H1 (cell line): ENCODE results near the gene LRRC25. TPM values are rescaled to one million over a fixed set of nuclear protein-coding genes. Genes with fewer than 3 reads are reported as not detected.

Experiments
- CTCF ChIA-PET: fragments of 300-600 bp; sonication (Branson Sonifier 250); formaldehyde crosslinking; loops from one replicate; lab custom pipeline; 2021; ENCODE audit not compliant: partially characterized antibody; lab: Charles Lee
- POLR2A ChIA-PET: fragments of 300-600 bp; sonication (Branson Sonifier 250); formaldehyde crosslinking; loops from one replicate; lab custom pipeline; 2021; ENCODE audit warnings: inconsistent platforms; ENCODE audit not compliant: partially characterized antibody; lab: Charles Lee
- DNase-seq, 2 experiments: peaks; one replicate each; pipeline versions ENCODE4 v3.0.0 to v3.0.0-alpha.2; 2010 to 2022; ENCODE audit warnings: low spot score in 2 of 2, low read depth in 1 of 2, mixed read lengths in 1 of 2
- FAIRE-seq: peaks from 2 replicates; lab custom pipeline; 2011; peaks lifted over from hg19 to GRCh38; lab: Jason Lieb, UNC
- H2AFZ ChIP-seq: 2 replicates; pipeline ENCODE4 v1.8.1; 2012; ENCODE audit warnings: low read length, inconsistent platforms
- H2AK5ac ChIP-seq: 2 replicates; pipeline ENCODE4 v1.6.1; 2013; ENCODE audit warnings: low read depth, low read length
- H2BK120ac ChIP-seq: replicated peaks from 2 replicates; pipeline ENCODE3; 2013; ENCODE audit warnings: low read depth, low read length, inconsistent platforms
- H2BK12ac ChIP-seq: 2 replicates; pipeline ENCODE4 v1.6.1; 2013; ENCODE audit warnings: low read depth, low read length
- H2BK15ac ChIP-seq: 2 replicates; pipeline ENCODE4 v1.6.1; 2013; ENCODE audit warnings: low read length
- H2BK20ac ChIP-seq: 2 replicates; pipeline ENCODE4 v1.6.1; 2013; ENCODE audit warnings: low read length
- H2BK5ac ChIP-seq: 2 replicates; pipeline ENCODE4 v1.6.1; 2013; ENCODE audit warnings: low read depth, low read length
- H3K14ac ChIP-seq: 2 replicates; pipeline ENCODE4 v1.6.1; 2013; ENCODE audit warnings: inconsistent platforms; ENCODE audit not compliant: insufficient read length
- H3K18ac ChIP-seq: 2 replicates; pipeline ENCODE4 v1.6.1; 2013; ENCODE audit warnings: low read length; ENCODE audit errors: extremely low read depth
- H3K23ac ChIP-seq: 2 replicates; pipeline ENCODE4 v1.6.1; 2013; ENCODE audit warnings: inconsistent platforms; ENCODE audit not compliant: insufficient read length
- H3K23me2 ChIP-seq: 2 replicates; pipeline ENCODE4 v1.6.1; 2013; ENCODE audit warnings: low read depth, low read length
- H3K27ac ChIP-seq: 2 replicates; pipeline ENCODE4 v1.6.1; 2011; ENCODE audit warnings: low read depth, low read length, inconsistent platforms
- H3K27me3 ChIP-seq, 4 experiments: replicated peaks in 1 of 4; 1 replicate in 1 of 4; 2 replicates in 3 of 4; pipeline versions ENCODE4 v1.6.1 to v1.8.1; 2011 to 2013; ENCODE audit warnings: low read length in 3 of 4, mild to moderate bottlenecking in 3 of 4, inconsistent platforms in 2 of 4, mixed read lengths in 2 of 4, moderate library complexity in 1 of 4; ENCODE audit not compliant: control insufficient read depth in 3 of 4, insufficient read depth in 3 of 4; ENCODE audit errors: extremely low read depth in 1 of 4
- H3K36me3 ChIP-seq, 4 experiments: 2 replicates each; pipeline versions ENCODE4 v1.6.1 to v1.8.1; 2011 to 2013; ENCODE audit warnings: mild to moderate bottlenecking in 4 of 4, low read length in 3 of 4, moderate library complexity in 2 of 4, control low read depth in 1 of 4, inconsistent platforms in 1 of 4; ENCODE audit not compliant: insufficient read depth in 4 of 4, control insufficient read depth in 2 of 4
- H3K4ac ChIP-seq: replicated peaks from 2 replicates; pipeline ENCODE3; 2013; ENCODE audit warnings: low read length, low read depth, mixed read lengths, inconsistent platforms; ENCODE audit not compliant: insufficient read length
- H3K4me1 ChIP-seq, 4 experiments: replicated peaks in 1 of 4; 1 replicate in 1 of 4; 2 replicates in 3 of 4; pipeline versions ENCODE4 v1.6.1 to v1.8.1; 2011 to 2013; ENCODE audit warnings: low read length in 3 of 4, inconsistent platforms in 2 of 4, mixed read lengths in 1 of 4; ENCODE audit not compliant: insufficient read depth in 4 of 4, control insufficient read depth in 3 of 4
- H3K4me2 ChIP-seq, 2 experiments: 2 replicates each; pipeline versions ENCODE4 v1.6.1 to v1.8.1; 2011 to 2013; ENCODE audit warnings: low read depth in 2 of 2, low read length in 2 of 2, control low read depth in 1 of 2, inconsistent platforms in 1 of 2, mild to moderate bottlenecking in 1 of 2; ENCODE audit not compliant: insufficient read depth in 1 of 2
- H3K4me3 ChIP-seq, 4 experiments: fragments of 200-600, 300-600 bp in 1 of 4; sonication (generic), shearing (Covaris generic), sonication (Bioruptor Twin) in 1 of 4; 2 replicates each; pipeline versions ENCODE4 v1.5.1 to v1.8.1; 2011 to 2016; ENCODE audit warnings: low read length in 4 of 4, low read depth in 3 of 4, control low read depth in 2 of 4, inconsistent platforms in 2 of 4, mild to moderate bottlenecking in 2 of 4, mixed read lengths in 1 of 4, moderate library complexity in 1 of 4; ENCODE audit not compliant: insufficient read depth in 2 of 4; ENCODE audit errors: extremely low read depth in 1 of 4
- H3K56ac ChIP-seq: replicated peaks from 2 replicates; pipeline ENCODE3; 2013; ENCODE audit warnings: low read depth, mild to moderate bottlenecking, mixed read lengths, low read length, inconsistent platforms; ENCODE audit not compliant: insufficient read length
- H3K79me1 ChIP-seq: 2 replicates; pipeline ENCODE4 v1.6.1; 2013; ENCODE audit warnings: low read depth, low read length, control low read depth
- H3K79me2 ChIP-seq, 2 experiments: 2 replicates each; pipeline versions ENCODE4 v1.6.1 to v1.8.1; 2012 to 2013; ENCODE audit warnings: low read length in 2 of 2, mild to moderate bottlenecking in 2 of 2, inconsistent platforms in 1 of 2; ENCODE audit not compliant: insufficient read depth in 2 of 2, control insufficient read depth in 1 of 2
- H3K9ac ChIP-seq, 4 experiments: replicated peaks in 1 of 4; 1 replicate in 1 of 4; 2 replicates in 3 of 4; pipeline versions ENCODE4 v1.6.1 to v1.8.1; 2011 to 2013; ENCODE audit warnings: low read depth in 3 of 4, low read length in 3 of 4, control low read depth in 2 of 4, mild to moderate bottlenecking in 2 of 4, moderate library complexity in 2 of 4, inconsistent platforms in 1 of 4; ENCODE audit errors: extremely low read depth in 1 of 4
- H3K9me3 ChIP-seq, 2 experiments: 2 replicates each; pipeline versions ENCODE4 v1.6.1 to v1.8.1; 2012 to 2013; ENCODE audit warnings: mild to moderate bottlenecking in 2 of 2, moderate library complexity in 2 of 2, control low read depth in 1 of 2, inconsistent platforms in 1 of 2, low read depth in 1 of 2, low read length in 1 of 2, mixed read lengths in 1 of 2; ENCODE audit not compliant: insufficient read depth in 2 of 2
- H4K20me1 ChIP-seq, 2 experiments: replicated peaks in 1 of 2; 2 replicates each; pipeline versions ENCODE3 to v1.8.1; 2011 to 2013; ENCODE audit warnings: inconsistent platforms in 2 of 2, low read length in 2 of 2, mild to moderate bottlenecking in 1 of 2; ENCODE audit not compliant: insufficient read depth in 2 of 2, control insufficient read depth in 1 of 2
- H4K5ac ChIP-seq: 2 replicates; pipeline ENCODE4 v1.6.1; 2013; ENCODE audit warnings: low read length, low read depth, mixed read lengths, inconsistent platforms; ENCODE audit not compliant: insufficient read length
- H4K8ac ChIP-seq: 2 replicates; pipeline ENCODE4 v1.8.0; 2013; ENCODE audit warnings: mild to moderate bottlenecking, moderate library complexity, low read length, inconsistent platforms; ENCODE audit not compliant: insufficient read depth; ENCODE audit errors: extremely low read depth
- H4K91ac ChIP-seq: replicated peaks from 2 replicates; pipeline ENCODE3; 2013; ENCODE audit warnings: low read length, mixed read lengths, inconsistent platforms; ENCODE audit not compliant: insufficient read length
- EGR1 ChIP-seq: IDR thresholded peaks from 2 replicates; pipeline ENCODE4 v1.6.1; 2011; ENCODE audit warnings: low read depth, low read length, borderline replicate concordance
- PHF8 ChIP-seq: fragments of 200-600 bp; sonication (generic); conservative IDR thresholded peaks from 2 replicates; pipeline ENCODE4 v1.7.1; 2012; ENCODE audit warnings: low read depth, mild to moderate bottlenecking, inconsistent platforms, low read length, moderate library complexity
- RAD21 ChIP-seq, 2 experiments: IDR thresholded peaks in 1 of 2; conservative IDR thresholded peaks in 1 of 2; 2 replicates each; pipeline ENCODE4 v1.6.1; 2011; ENCODE audit warnings: low read depth in 2 of 2, low read length in 2 of 2, improper control_type of control experiment in 1 of 2, inconsistent platforms in 1 of 2, mild to moderate bottlenecking in 1 of 2, moderate library complexity in 1 of 2
- RFX5 ChIP-seq: IDR thresholded peaks from 2 replicates; pipeline ENCODE4 v1.6.1; 2011; ENCODE audit warnings: low read depth, low read length, improper control_type of control experiment, borderline replicate concordance
- SIN3A ChIP-seq, 2 experiments: IDR thresholded peaks in 1 of 2; conservative IDR thresholded peaks in 1 of 2; 2 replicates each; pipeline ENCODE4 v1.6.1; 2011 to 2012; ENCODE audit warnings: low read length in 2 of 2, improper control_type of control experiment in 1 of 2, low read depth in 1 of 2, mild to moderate bottlenecking in 1 of 2
- TAF1 ChIP-seq: IDR thresholded peaks from 2 replicates; pipeline ENCODE4 v1.6.1; 2011; ENCODE audit warnings: mild to moderate bottlenecking, low read depth, low read length
- WGBS, 2 experiments: shearing (Covaris generic) in 1 of 2; methylation state at CpG; one replicate each; pipeline versions ENCODE4 v1.1.6 to v1.1.7; 2013 to 2015; ENCODE audit warnings: low lambda C conversion rate in 2 of 2, mixed read lengths in 2 of 2, inconsistent platforms in 1 of 2, low coverage in 1 of 2, missing lambda C conversion rate in 1 of 2; ENCODE audit not compliant: insufficient replicate concordance in 2 of 2, insufficient coverage in 1 of 2, insufficient read length in 1 of 2; ENCODE audit errors: extremely low coverage in 1 of 2, missing lambda C conversion rate in 1 of 2; 5-methylcytosine and 5-hydroxymethylcytosine counted together
- polyA plus RNA-seq, 7 experiments: library from polyadenylated mRNA; depleted of rRNA in 3 of 7; stranded (reverse) in 5 of 7; unstranded in 2 of 7; fragments of >200 nt in 5 of 7; fragments of 200-250 nt in 2 of 7; gene quantifications; 1 replicate in 5 of 7; 2 replicates in 1 of 7; 4 replicates in 1 of 7; pipeline versions ENCODE4 v1.2.1 to v1.2.3, GENCODE V29; 2011 to 2013; ENCODE audit warnings: missing spikeins in 2 of 7, mixed read lengths in 2 of 7
- total RNA-seq: library from RNA; stranded (reverse); fragmentation: NEBNext Ultra II Directional; extraction: Animal tissue kit (Norgen Biotek cat#: 25700); gene quantifications from 2 replicates; pipeline ENCODE4 v1.2.1, GENCODE V29; 2021
- TF ChIP-seq, protein P1 (sequence below), 3 experiments: IDR thresholded peaks; 1 replicate in 2 of 3; 2 replicates in 1 of 3; pipeline versions ENCODE4 v1.5.1 to v1.6.1; 2011; ENCODE audit warnings: low read length in 3 of 3, mild to moderate bottlenecking in 3 of 3, inconsistent platforms in 2 of 3, low read depth in 1 of 3, moderate library complexity in 1 of 3; ENCODE audit not compliant: insufficient read depth in 1 of 3; ENCODE audit errors: control extremely low read depth in 1 of 3
- TF ChIP-seq, protein P2 (sequence below): IDR thresholded peaks from 2 replicates; pipeline ENCODE4 v1.6.1; 2012; ENCODE audit warnings: inconsistent platforms

Gene LRRC25
- total and polyA plus RNA-seq, 2 of the 8 experiments (the other 6 are each of a cell fraction or from before 2014, with no cell fraction given), result 0.20 to 0.41 TPM

GRCh38 chr19:18408053-18408476 lies 10.6 kb upstream of the LRRC25 start:
- H2BK5ac ChIP-seq, result no peak overlapping the region
- no peaks in the 10 kb centered on the region for H3K36me3 ChIP-seq
- POLR2A ChIA-PET, result no interaction called here
- H2BK15ac ChIP-seq, result peak overlapping the region; percentile 23; the same call in 1 of the 2 replicates
- no peaks in the 10 kb centered on the region for H3K79me1 ChIP-seq
- H4K8ac ChIP-seq, result no peak overlapping the region
- no peaks in the 10 kb centered on the region for H3K9me3 ChIP-seq
- no peak overlapping the region for H3K56ac ChIP-seq
- H2AFZ ChIP-seq, result no peak overlapping the region
- CTCF ChIA-PET, result interaction anchor here (1.0 to 12.8 kb wide), 5 partner anchors 19 to 128 kb away, joined by 4 to 174 read pairs (median 4); partner anchors contain the start of gene GDF15
- H2AK5ac ChIP-seq, result no peak overlapping the region
- no peaks in the 10 kb centered on the region for H4K20me1 ChIP-seq
- no peak overlapping the region for H4K5ac ChIP-seq
- H3K4me2 ChIP-seq, result no peak overlapping the region
- no peak overlapping the region for H3K14ac ChIP-seq
- no peak overlapping the region for H2BK120ac ChIP-seq
- DNase-seq, result peak in 1 of 2 experiments; percentile 86
- H3K79me2 ChIP-seq, result no peaks in the 10 kb centered on the region
- no peaks in the 10 kb centered on the region for H3K4me1 ChIP-seq
- TF ChIP-seq PHF8 (no peak), RFX5 (no peak), TAF1 (no peak), EGR1 (no peak), SIN3A (conservative IDR thresholded peaks at IDR 0.05 in 1 of 2, IDR thresholded peaks at IDR 0.05 in 1 of 2; ENCODE audit: low read depth in 1 of 2, low read length in 2 of 2) (no peak), RAD21 (IDR thresholded peaks at IDR 0.05 in 1 of 2, conservative IDR thresholded peaks at IDR 0.05 in 1 of 2; ENCODE audit: low read depth in 2 of 2, low read length in 2 of 2) (peak; percentile 62 to 69)
- TF ChIP-seq, protein P1, sequence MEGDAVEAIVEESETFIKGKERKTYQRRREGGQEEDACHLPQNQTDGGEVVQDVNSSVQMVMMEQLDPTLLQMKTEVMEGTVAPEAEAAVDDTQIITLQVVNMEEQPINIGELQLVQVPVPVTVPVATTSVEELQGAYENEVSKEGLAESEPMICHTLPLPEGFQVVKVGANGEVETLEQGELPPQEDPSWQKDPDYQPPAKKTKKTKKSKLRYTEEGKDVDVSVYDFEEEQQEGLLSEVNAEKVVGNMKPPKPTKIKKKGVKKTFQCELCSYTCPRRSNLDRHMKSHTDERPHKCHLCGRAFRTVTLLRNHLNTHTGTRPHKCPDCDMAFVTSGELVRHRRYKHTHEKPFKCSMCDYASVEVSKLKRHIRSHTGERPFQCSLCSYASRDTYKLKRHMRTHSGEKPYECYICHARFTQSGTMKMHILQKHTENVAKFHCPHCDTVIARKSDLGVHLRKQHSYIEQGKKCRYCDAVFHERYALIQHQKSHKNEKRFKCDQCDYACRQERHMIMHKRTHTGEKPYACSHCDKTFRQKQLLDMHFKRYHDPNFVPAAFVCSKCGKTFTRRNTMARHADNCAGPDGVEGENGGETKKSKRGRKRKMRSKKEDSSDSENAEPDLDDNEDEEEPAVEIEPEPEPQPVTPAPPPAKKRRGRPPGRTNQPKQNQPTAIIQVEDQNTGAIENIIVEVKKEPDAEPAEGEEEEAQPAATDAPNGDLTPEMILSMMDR (IDR thresholded peaks at IDR 0.05; ENCODE audit: control extremely low read depth in 1 of 3, insufficient read depth in 1 of 3, low read depth in 1 of 3, low read length in 3 of 3), result peak; percentile 63 to 82 (median 72)
- TF ChIP-seq, protein P2, sequence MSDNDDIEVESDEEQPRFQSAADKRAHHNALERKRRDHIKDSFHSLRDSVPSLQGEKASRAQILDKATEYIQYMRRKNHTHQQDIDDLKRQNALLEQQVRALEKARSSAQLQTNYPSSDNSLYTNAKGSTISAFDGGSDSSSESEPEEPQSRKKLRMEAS, result 0 out of 2 replicates have a peak, but pooled peaks have one; percentile 14
- TF ChIP-seq, all 59 proteins: peak for 3
- Histone ChIP-seq H3K23ac (no peak overlapping the region), H3K4ac (no peak overlapping the region), H3K18ac (no peak overlapping the region), H2BK20ac (no peak overlapping the region), H3K27ac (no peak overlapping the region), H4K91ac (peak overlapping the region; percentile 45), H3K23me2 (no peaks in the 10 kb centered on the region), H3K9ac (no peak overlapping the region), H3K4me3 (no peak overlapping the region), H2BK12ac (peak overlapping the region; percentile 95; the same call in 1 of the 2 replicates), H3K27me3 (no peaks in the 10 kb centered on the region)
- WGBS, 2 experiments, result 73% methylated on average over 10 of the region's 10 CpGs; no CpG with 5 or more reads in 1 of the 2 experiments
- FAIRE-seq, result no peak
